Amniotic stem cell (primary cell): ENCODE data around the gene FEN1.

Source experiments
- DNase-seq: peaks from one replicate; lab custom pipeline; 2025; lab: John Stamatoyannopoulos, UW

The FEN1 gene

GRCh38 chr11:61820174-61820573, 27.5 kb downstream of the FEN1 start:
- no peak for DNase-seq

- DNase-seq: no peak
Observed at GRCh38 chr11:61826930-61827570, 34.3 kb downstream of the FEN1 start.

GRCh38 chr11:61827571-61828378, 35.1 kb downstream of the FEN1 start, which contains the start of gene FADS2:
FADS2 (plus strand) TSS chr11:61828300; CDS start chr11:61828391, 91 bp downstream.
- DNase-seq: peak; percentile 91

GRCh38 chr11:61828379-61828628, 35.6 kb downstream of the FEN1 start:
- no peak for DNase-seq

GRCh38 chr11:61828629-61829407, 36.1 kb downstream of the FEN1 start:
- no peak for DNase-seq

- DNase-seq: no peak
Observed at GRCh38 chr11:61829806-61830205, 37.1 kb downstream of the FEN1 start.

- no peak for DNase-seq
Observed at GRCh38 chr11:61830237-61831105, 37.8 kb downstream of the FEN1 start.

- DNase-seq: no peak
Observed at GRCh38 chr11:61832207-61832606, 39.5 kb downstream of the FEN1 start.

- DNase-seq: no peak
Observed at GRCh38 chr11:61832754-61833153, 40.0 kb downstream of the FEN1 start.

GRCh38 chr11:61833471-61833870, 40.8 kb downstream of the FEN1 start:
- no peak for DNase-seq

- DNase-seq: no peak
Observed at GRCh38 chr11:61833926-61834277, 41.2 kb downstream of the FEN1 start.

GRCh38 chr11:61834278-61835048, 41.8 kb downstream of the FEN1 start:
- no peak for DNase-seq

- DNase-seq: no peak
Observed at GRCh38 chr11:61836193-61836592, 43.5 kb downstream of the FEN1 start.

- DNase-seq: no peak
Observed at GRCh38 chr11:61837411-61838005, 44.8 kb downstream of the FEN1 start.

- DNase-seq: no peak
Observed at GRCh38 chr11:61838501-61838900, 45.8 kb downstream of the FEN1 start.

- DNase-seq: no peak
Observed at GRCh38 chr11:61838921-61839320, 46.2 kb downstream of the FEN1 start.

- DNase-seq: no peak
Observed at GRCh38 chr11:61839742-61840141, 47.0 kb downstream of the FEN1 start.

- DNase-seq: no peak
Observed at GRCh38 chr11:61840371-61840770, 47.7 kb downstream of the FEN1 start.

GRCh38 chr11:61841636-61842527, 49.2 kb downstream of the FEN1 start:
- no peak for DNase-seq

GRCh38 chr11:61842528-61842820, 49.8 kb downstream of the FEN1 start:
- no peak for DNase-seq
